Astrocyte of the spinal cord (primary cell): ENCODE results near the gene ITGA4.

ENCODE experiments used
- DNase-seq: peaks from one replicate; pipeline ENCODE4 v3.0.0; 2011; ENCODE audit warnings: low read depth, low spot score
- H3K4me3 ChIP-seq: 2 replicates; pipeline ENCODE4 v1.5.1; 2011; ENCODE audit warnings: low read depth, mild to moderate bottlenecking, low read length, moderate library complexity
- CTCF ChIP-seq: IDR thresholded peaks from 2 replicates; pipeline ENCODE4 v1.5.1; 2012; ENCODE audit warnings: low read depth, mild to moderate bottlenecking, low read length, inconsistent platforms
- in situ Hi-C: cut with HindIII; loops from 2 replicates; pipeline ENCODE4 v1.10.0; 2017; ENCODE audit warnings: low sequenced_read_pairs

The ITGA4 gene

GRCh38 chr2:181523756-181524155 is 66.6 kb downstream of the ITGA4 start:
- in situ Hi-C loops = no loop called here
- DNase-seq = no peak
- H3K4me3 ChIP-seq = no peak overlapping the region
- no peak for TF ChIP-seq CTCF

GRCh38 chr2:181526014-181526413 is 68.8 kb downstream of the ITGA4 start:
- no peak for TF ChIP-seq CTCF
- in situ Hi-C loops = no loop called here
- H3K4me3 ChIP-seq = no peak overlapping the region
- no peak for DNase-seq

GRCh38 chr2:181527058-181527457 is 69.9 kb downstream of the ITGA4 start:
- H3K4me3 ChIP-seq = no peak overlapping the region
- no peak for DNase-seq
- TF ChIP-seq CTCF = no peak
- in situ Hi-C loops = no loop called here

- TF ChIP-seq CTCF = no peak
- no peak for DNase-seq
- H3K4me3 ChIP-seq = no peak overlapping the region
- in situ Hi-C loops = no loop called here
These were observed 71.3 kb downstream of the ITGA4 start for GRCh38 chr2:181528441-181528840.

GRCh38 chr2:181536730-181537129 is 79.5 kb downstream of the ITGA4 start:
- DNase-seq = no peak
- TF ChIP-seq CTCF = no peak
- in situ Hi-C loops = no loop called here
- no peak overlapping the region for H3K4me3 ChIP-seq

- no peak for TF ChIP-seq CTCF
These were observed 83.2 kb downstream of the ITGA4 start for GRCh38 chr2:181540421-181540820.

GRCh38 chr2:181542170-181542569 is 85.0 kb downstream of the ITGA4 start:
- no peak for DNase-seq
- no peak for TF ChIP-seq CTCF
- in situ Hi-C loops = no loop called here
- no peak overlapping the region for H3K4me3 ChIP-seq

More at GRCh38 chr2:181540421-181540820, 83.2 kb downstream of the ITGA4 start:
- no peak for DNase-seq
- no peak overlapping the region for H3K4me3 ChIP-seq
- in situ Hi-C loops = no loop called here
